GM19438 (cell line): ENCODE results near the gene BPIFB6.

Experiments used
- ATAC-seq: cut with Tn5 transposase; IDR thresholded peaks from one replicate; pipeline ENCODE4 v1.9.1; 2021; ENCODE audit warnings: low read depth; ENCODE audit not compliant: unreplicated experiment

Gene BPIFB6

DNA sequence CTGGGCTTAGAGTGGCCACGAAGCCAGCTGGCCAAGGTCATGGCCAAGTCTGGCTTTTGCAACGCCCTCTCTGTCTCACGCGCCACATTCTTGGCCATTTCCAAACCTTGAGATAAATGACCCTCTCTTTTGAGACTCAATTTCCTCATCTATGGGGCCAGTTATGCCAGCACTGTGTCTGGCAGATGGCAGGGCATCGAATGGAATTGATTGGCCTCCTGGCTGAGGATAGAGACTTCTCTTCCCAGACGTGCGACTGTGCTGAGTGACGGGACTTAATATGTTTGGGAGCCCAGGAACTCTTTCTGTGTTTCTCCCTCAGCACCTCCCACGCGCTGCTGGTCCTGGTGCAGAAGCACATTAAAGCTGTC, 16.3 kb upstream of the BPIFB6 start:
- ATAC-seq = no peak

DNA sequence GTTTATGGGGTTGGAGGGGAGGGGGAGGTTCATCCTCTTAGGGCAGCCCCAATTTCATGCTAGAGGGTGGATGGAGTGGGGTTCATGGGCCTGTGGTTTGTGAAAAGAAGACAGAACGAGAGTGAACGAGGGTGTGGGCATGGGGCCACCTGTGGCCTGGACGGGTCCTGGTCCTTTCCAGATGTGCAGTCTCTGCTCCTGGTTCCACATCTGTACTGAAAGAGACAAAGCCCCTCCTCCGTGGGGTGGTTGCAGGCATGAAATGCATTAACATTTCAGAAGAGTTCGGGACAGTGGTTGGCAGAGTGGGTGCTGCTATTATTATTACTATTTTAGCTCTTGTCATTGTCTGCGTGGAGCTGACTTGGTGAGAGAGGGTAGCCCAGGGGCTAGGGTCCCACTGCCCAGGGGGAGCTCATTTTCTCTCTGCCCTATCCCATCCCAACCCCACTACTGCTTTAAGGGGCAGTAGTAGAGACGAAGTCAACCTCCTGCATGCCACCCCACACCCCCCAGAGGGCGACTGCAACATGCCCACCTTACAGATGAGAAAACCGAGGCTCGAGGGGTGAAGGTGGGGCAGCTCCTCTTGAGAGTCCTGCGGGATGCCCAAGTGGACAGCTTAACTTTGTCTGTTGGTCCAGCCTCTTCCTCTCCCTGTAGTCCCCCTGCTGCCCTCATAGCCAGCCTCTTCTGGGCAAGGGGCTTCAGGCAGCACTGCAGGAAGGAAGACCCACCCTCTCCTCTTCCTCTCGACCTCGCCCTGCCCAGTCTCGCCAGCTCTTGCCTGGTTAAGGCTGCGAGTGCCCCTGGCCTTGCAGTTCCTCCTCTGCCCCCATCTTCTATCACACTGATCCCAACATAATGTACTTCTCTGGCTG, 15.5 kb upstream of the BPIFB6 start:
- ATAC-seq = no peak

DNA sequence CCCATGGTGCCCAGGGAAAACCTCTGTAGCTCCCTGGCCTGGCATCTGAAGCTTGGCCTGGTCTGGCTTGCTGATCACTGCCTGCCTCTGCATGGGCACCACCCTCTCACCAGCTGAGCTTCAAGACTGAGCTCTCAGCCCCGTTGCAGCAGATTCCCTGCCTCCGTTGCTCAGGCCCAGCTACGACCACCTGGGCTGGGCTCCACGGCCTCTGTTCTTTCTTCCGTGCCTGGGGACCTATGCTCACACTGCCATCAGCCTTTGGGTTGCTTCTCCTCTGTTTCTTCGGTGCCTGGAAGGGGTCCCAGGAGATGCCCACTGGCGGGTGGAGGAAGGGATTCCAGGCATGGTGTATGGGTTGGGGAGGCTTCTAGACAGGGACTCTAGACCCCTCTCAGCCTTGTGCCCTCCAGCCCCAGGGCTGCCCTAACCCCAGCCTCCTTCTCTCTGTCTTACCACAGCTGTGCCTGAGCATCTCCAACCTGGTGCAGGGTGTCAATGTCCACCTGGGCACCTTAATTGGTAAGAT, 14.8 kb upstream of the BPIFB6 start:
- no peak for ATAC-seq

DNA sequence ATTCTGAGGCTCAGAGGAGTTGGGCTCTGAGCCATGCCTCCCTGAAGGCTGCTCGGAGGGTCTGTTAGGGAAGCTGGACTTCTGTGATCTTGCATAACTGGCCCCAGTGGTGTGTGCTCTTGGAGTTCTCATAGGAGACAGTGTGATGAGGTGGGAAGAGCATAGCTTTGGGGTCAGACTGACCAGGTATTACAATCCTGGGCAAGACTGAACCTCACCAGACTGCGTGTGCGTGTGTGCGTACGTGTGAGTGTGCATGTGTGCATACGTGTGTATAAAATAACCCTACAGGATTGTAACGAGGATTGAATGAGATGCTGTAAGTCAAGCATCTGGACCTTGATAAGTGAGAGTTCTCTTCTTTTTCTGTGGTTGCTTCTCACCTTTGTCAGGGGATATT, 13.9 kb upstream of the BPIFB6 start:
- ATAC-seq = no peak

DNA sequence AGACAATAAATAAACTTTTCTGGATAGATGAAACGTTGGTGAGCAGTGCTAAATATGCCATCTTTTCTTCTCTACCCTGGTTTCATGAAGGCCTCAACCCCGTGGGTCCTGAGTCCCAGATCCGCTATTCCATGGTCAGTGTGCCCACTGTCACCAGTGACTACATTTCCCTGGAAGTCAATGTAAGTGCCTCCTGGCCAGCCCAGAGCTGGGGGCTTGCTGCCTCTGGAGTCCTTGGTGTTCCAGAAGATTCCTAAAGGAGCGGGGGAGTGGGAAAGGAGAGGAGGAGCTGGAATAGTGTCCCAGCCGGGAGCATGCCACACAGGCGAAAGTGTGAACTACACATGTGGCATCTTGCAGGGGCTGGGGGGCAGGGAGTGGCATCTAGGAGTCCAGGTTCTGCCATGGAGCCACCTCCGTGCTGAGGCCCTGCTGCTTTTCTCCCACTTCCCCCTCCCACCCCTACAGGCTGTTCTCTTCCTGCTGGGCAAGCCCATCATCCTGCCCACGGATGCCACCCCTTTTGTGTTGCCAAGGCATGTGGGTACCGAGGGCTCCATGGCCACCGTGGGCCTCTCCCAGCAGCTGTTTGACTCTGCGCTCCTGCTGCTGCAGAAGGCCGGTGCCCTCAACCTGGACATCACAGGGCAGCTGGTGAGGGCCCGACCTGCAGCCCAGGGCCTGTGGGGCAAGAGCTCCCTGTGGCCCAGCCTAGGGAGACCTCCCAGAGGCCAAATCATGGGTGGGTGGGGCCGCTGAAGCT, 13.1 kb upstream of the BPIFB6 start:
- ATAC-seq = no peak

DNA sequence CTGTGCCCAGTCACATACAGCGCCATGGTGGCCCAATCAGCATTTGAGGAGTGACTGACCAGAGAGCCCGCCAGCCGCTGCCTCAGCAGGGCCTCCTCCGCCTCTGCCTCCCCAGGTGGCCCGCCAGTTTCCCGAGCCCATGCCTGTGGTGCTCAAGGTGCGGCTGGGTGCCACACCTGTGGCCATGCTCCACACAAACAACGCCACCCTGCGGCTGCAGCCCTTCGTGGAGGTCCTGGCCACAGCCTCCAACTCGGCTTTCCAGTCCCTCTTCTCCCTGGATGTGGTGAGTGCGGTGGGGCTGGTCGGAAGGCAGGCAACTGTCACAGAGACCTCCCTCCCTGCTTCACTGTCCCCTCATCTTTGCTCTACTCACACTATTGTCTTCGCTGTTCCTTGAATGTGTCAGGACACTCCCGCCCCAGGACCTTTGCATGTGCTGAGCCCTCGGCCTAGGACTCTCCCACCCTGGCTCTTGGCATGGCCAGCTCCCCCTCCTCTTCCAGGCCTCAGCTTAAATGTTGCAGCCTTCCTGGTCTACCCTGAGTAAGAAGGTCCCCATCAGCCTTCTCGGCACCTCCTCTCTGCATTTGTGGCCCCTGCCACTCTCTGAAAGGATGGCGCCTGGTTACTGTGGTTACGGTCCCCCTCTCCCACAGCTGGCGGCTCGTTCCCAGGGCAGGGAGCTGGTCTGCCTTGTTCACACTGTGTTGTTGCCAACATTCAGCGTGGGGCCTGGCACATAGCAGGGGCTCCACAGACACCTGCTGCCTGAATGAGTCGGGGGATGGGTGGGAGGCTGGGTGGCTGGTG, 11.8 kb upstream of the BPIFB6 start:
- no peak for ATAC-seq

DNA sequence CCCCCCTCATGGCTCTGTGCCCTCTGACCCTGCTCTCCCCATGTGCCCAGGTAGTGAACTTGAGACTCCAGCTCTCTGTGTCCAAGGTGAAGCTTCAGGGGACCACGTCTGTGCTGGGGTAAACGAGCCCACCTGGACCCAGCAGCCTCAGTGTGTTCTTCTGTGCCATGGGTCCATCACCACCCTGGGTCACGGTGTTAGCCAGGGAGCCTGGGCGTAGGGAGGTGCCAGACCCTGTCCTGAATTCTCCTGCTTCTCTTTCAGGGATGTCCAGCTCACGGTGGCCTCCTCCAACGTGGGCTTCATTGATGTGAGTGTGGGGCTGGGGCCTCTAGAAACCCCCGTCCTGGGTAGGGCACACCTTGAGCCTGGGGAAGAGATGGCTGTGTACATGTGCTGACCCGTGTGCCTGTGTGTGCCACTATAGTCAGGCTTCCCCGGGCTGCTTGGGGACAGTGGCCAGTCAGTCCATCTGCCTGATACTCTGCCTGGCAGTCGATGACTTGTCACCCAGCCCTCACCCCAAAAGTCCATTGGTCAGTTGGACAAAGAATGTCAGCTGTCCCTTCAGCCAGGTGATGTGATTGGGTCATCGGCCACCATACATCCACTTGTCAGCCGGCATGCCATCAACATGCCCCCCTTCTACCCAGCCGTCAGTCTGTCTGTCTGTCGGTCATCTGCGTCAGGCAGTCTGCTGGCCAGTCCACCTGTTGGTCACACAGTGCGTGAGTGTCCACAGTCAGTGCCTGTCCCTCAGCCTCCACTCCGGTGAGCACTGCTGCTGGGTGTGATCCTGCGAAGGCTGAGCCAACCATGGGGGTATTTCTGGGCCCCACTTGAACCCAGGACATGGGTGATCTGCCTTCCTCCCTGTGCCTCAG, 10.9 kb upstream of the BPIFB6 start:
- no peak for ATAC-seq

DNA sequence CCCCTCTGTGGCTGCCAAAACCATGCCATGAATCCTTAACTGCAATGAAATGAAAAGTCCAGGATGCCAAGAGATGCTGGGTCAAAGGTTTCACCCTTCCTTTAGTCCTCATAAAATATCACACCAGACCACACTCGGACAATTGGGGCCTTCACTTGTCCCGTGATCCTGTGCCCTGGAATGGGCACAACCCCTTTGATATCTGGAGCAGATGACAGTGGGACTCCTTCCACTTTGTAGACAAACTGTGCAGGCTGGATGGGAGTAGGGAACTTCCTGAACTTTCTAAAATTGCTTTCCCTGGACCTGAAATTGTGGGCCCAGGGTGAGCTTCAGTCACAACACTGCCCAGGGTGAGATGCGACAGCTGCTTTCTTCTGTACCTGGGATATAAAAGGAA, 9.6 kb upstream of the BPIFB6 start:
- ATAC-seq = no peak

DNA sequence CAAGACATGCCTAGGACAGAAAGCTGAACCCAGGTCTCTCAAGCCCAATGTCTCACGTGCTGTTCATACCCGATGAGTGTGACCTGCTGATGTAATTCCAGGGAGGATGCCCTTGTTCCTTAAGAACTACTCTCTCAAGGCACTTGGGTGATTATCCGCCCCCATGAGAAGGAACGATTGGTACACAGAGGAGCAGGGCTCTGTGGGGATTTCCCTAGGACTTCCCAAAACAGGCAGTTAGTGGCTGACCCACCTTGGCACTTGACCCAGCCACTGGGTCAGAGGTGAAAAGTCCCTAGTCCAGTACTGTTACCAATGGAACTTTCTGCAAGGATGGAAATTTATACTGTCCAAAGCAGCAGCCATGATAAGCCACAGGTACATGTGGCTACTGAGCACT, 9.2 kb upstream of the BPIFB6 start:
- no peak for ATAC-seq

DNA sequence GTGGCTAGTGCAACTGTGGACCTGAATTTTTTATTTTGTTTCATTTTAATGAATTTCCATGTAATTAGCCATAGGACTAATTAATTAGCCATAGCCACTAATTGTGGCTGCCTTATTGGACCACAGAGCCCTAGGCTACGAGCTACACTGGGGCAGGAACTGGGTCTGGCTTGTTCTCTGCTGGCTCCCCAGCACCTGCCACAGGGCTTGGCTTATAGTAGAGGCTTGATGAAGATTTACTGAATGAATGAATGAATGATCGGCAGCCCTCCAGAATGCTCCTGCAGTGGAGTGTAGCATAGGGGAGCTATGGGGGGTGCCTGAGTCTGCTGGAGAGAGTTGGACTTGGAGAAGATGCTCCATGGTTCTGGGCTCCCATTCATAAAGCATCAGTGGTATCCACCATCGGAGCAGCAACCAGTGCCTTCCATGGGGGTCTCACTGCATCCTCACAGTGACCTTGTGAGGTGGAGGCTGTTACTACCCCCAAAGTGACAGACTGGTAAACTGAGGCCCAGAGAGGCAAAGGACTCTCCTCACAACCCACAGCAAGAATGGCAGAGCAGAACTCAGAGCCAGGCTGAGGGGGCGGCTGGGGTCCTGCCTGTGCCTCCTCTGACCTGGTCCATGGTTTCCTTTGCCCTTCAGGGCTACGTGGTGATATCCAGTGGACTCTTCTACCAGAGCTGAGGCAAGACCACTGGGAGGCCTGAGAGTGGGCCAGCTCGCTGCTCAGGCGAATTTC, 8.6 kb upstream of the BPIFB6 start:
- no peak for ATAC-seq

DNA sequence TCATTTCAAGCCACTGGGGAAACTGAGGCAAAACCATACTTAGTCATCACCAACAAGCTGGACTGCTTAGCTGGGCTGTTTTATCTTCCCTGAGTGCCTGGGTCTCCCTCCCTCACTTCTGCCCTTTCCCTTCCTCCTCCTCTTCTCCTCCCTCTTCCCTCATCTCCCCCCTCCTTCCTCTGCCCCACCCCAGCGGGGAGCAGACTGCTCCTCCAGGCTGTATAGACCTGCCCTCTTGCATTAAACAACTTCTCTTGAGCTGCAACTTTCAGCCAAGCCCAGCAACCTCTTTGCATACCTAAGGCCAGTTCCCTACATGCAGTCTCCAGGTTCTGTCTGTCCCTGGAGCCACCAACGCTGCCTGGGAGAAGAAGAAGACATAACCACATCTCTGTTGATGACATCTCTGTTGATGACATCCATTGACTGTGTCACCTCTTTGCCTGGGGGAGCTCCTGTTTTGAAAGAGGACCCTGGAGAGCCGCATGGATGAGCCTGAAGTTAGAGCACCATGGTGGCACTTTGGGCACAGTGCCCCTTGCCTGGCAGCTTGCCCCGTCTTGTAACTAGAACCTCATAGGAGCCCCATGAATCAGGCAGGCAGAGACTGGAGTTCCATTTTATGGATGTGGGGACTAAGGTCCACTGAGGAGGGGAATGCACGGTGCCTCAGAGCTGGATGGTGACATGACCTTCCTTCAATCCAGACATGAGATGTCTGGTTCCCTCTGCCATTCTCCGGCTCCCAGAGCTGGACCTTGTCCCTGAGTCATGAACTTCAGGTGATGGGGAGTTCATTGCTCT, 7.8 kb upstream of the BPIFB6 start:
- no peak for ATAC-seq

DNA sequence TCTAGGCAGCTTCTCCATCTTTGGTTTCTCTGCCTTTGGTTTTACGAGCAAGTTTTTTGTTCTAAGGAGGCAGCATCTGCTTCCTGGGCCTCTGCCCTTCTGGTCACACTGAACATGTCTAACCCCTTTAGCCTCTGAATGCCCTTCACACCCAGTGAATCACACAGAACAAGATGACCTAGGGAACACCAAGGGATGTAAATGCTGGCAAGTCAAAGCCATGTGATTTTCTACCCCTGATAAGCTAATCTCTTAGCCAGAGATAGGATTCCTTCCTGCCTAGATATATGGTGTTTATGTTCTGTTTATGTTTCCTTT, 7.2 kb upstream of the BPIFB6 start:
- ATAC-seq = no peak

DNA sequence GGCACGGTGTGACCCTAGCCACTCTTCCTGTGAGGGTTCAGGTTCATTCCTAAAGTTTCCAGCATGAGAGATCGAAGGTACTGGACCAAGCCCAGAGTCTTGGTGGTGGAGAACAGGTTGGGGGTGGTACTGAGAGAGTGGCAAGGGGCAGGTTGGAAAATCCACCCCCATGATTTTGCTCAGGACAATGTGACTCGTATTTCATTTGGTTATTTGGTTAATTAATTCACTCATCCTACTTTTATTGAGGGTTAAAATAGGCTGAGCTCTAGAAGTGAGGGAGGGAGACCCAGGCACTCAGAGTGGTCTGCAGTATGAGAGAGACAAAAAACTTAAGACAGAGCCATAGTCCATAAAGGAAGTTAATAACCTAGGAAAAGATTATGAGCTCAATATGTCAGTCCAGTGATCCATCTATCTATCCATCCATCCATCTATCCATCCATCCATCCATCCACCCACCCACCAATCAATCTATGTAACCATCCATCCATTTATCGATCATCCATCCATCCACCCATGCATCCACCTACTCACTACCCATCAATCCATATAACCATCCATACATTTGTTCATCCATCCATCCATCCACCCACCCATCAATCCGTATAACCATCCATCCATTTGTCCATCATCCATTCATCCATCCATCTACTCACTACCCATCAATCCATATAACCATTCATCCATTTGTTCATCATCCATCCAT, 6.7 kb upstream of the BPIFB6 start:
- no peak for ATAC-seq

DNA sequence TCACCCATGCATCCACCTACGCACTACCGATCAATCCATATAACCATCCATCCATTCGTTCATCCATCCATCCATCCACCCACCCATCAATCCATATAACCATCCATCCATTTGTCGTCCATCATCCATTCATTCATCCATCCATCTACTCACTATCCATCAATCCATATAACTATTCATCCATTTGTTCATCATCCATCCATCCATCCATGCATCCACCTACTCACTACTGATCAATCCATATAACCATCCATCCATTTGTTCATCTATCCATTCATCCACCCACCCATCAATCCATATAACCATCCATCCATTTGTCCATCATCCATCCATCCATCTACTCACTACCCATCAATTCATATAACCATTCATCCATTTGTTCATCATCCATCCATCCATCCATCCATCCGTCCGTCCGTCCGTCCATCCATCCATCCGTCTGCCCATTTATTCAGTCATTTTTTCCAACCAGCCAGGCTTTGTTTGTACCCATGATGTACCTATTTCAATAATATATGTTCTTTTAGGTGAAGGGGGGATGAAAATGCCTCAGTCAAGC, 6.1 kb upstream of the BPIFB6 start:
- ATAC-seq = no peak

DNA sequence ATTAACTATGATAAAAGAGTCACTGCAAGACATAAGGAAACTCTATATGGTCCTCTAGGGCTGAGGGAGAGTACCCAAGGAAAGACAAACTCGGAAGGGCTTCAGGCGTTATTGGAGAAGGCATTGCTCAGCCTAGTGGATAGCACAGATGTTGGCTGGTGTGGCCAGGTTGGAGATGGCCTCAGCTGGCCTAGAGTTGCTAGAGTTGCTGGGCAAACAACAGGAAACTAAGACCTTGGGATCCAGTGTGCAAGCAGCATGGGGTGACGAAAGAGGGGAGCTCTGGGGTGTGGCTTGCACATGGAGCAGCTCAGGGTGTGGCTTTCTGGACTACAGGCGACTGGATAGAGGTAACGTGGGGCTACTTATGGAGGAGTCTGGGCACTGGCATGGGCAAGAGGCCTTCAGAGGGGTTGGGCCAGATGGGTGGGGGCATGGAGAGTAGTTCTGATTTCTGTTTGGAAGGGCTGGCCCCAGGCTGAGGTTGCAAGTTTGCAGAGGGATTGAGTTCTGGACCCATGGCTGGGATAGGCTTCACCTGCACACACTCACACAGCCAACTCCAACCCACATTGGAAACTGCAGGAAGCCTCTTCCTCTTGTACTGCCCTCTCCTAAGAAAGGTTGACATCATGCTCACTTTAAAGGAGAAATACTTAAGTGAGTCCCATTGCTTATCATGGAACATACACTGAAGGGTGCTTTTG, 5.2 kb upstream of the BPIFB6 start:
- ATAC-seq = no peak

DNA sequence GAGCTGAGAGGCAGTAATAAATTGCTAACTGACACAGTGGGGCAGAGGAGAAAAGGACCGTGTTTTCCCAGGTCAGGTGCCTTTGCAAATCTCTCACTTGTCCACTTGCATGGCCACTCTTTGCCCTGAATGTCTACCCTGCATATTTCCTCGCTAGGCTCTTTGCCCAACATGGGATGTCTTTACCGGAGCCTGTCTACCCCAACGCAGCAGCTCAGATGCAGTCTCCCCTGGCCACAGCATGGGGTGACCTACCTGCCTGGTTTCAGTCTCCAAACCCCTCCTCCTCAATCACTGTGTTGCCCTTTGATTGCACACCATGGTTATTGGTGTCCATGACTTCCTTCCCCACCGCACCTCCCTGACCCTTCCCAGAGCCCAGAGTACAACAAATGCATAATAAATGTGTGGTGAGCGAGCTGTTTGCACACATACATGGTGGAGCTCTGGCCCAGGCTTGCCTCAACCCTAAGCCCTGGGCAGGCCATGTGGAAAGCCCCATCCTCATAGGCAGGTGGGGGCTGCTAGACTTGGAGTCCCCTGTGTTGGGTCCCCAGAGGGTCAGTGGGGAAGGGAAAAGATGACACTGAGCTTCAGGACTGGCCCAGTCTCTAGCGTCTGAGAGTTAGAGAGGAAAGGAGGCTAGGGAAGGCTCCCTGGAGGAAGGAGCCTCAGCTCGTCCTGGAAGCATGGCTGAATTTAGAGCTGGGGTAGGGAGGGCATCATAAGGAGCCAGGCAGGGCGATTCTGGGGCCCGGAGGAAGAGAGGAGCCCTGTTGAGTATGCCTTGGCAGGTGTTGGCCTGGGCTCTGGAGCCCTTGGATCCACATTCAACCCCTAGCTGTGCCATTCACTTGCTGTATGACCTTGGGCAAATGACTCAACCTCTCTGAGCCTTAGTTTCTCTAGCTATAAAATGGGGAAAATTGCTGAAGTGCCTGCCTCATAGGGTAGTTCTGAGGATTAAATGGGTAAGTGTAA, 4.4 kb upstream of the BPIFB6 start:
- ATAC-seq = no peak
